ENCODE results near the gene C4orf50. TPM values are rescaled to one million over a fixed set of nuclear protein-coding genes. Genes with fewer than 3 reads are reported as not detected.

The C4orf50 gene
- total RNA-seq, 2 experiments from 2014 or later, result 0.05 TPM

GRCh38 chr4:5888222-5889001, 129.8 kb downstream of the C4orf50 start:
- H3K9me3 Mint-ChIP-seq (ENCODE audit: low read depth), result no peaks in the 10 kb centered on the region
- no peak overlapping the region for H3K4me3 Mint-ChIP-seq
- ChIA-PET POLR2A (no interaction called here), CTCF (no interaction called here)
- DNase-seq, result no peak
- H3K36me3 Mint-ChIP-seq (ENCODE audit: low read depth), result no peaks in the 10 kb centered on the region
- peaks cover 5% of the 10 kb centered on the region for H3K4me1 Mint-ChIP-seq
- ATAC-seq, result no peak
- intact Hi-C loops (cut with DNase I, micrococcal nuclease), result no loop called here
- H3K27ac Mint-ChIP-seq, result no peak overlapping the region
- H3K27me3 Mint-ChIP-seq, result peaks cover 58% of the 10 kb centered on the region

GRCh38 chr4:5887361-5888221, 130.6 kb downstream of the C4orf50 start:
- intact Hi-C loops (cut with DNase I, micrococcal nuclease), result no loop called here
- no peak overlapping the region for H3K4me3 Mint-ChIP-seq
- DNase-seq, result no peak
- POLR2A ChIA-PET, result no interaction called here
- H3K27ac Mint-ChIP-seq, result no peak overlapping the region
- CTCF ChIA-PET, result no interaction called here
- H3K36me3 Mint-ChIP-seq (ENCODE audit: low read depth), result no peaks in the 10 kb centered on the region
- ATAC-seq, result no peak
- peaks cover 59% of the 10 kb centered on the region for H3K27me3 Mint-ChIP-seq
- H3K9me3 Mint-ChIP-seq (ENCODE audit: low read depth), result no peaks in the 10 kb centered on the region
- peaks cover 3% of the 10 kb centered on the region for H3K4me1 Mint-ChIP-seq

GRCh38 chr4:5887011-5887360, 131.2 kb downstream of the C4orf50 start:
- CTCF ChIA-PET, result no interaction called here

GRCh38 chr4:5885733-5886132, 132.5 kb downstream of the C4orf50 start:
- no peak for ATAC-seq

More at GRCh38 chr4:5887011-5887360, 131.2 kb downstream of the C4orf50 start:
- Mint-ChIP-seq H3K36me3 (ENCODE audit: low read depth) (no peaks in the 10 kb centered on the region), H3K4me3 (no peak overlapping the region), H3K27ac (no peak overlapping the region), H3K27me3 (peaks cover 59% of the 10 kb centered on the region), H3K9me3 (ENCODE audit: low read depth) (no peaks in the 10 kb centered on the region), H3K4me1 (peaks cover 3% of the 10 kb centered on the region)
- DNase-seq (no peak), ATAC-seq (no peak)
- intact Hi-C loops (cut with DNase I, micrococcal nuclease), result no loop called here
- POLR2A ChIA-PET, result no interaction called here

GRCh38 chr4:5884796-5885195, 133.4 kb downstream of the C4orf50 start:
- H3K27me3 Mint-ChIP-seq, result peaks cover 54% of the 10 kb centered on the region
- DNase-seq, result no peak
- H3K4me3 Mint-ChIP-seq, result no peak overlapping the region
- H3K4me1 Mint-ChIP-seq, result peaks cover 3% of the 10 kb centered on the region
- POLR2A ChIA-PET, result no interaction called here
- CTCF ChIA-PET, result no interaction called here
- no peak overlapping the region for H3K27ac Mint-ChIP-seq
- intact Hi-C loops (cut with DNase I, micrococcal nuclease), result loop anchor here in 1 of 2 experiments (1.0 kb wide), 1 partner anchor 17 kb away; no protein-coding TSS in a partner anchor
- no peaks in the 10 kb centered on the region for H3K36me3 Mint-ChIP-seq (ENCODE audit: low read depth)
- ATAC-seq, result no peak
- H3K9me3 Mint-ChIP-seq (ENCODE audit: low read depth), result no peaks in the 10 kb centered on the region

More at GRCh38 chr4:5885733-5886132, 132.5 kb downstream of the C4orf50 start:
- H3K9me3 Mint-ChIP-seq (ENCODE audit: low read depth), result no peaks in the 10 kb centered on the region
- intact Hi-C loops (cut with DNase I, micrococcal nuclease), result loop anchor here in 1 of 2 experiments (1.0 kb wide), 1 partner anchor 16 kb away; no protein-coding TSS in a partner anchor
- H3K27ac Mint-ChIP-seq, result no peak overlapping the region
- peaks cover 3% of the 10 kb centered on the region for H3K4me1 Mint-ChIP-seq
- POLR2A ChIA-PET, result no interaction called here
- no peak overlapping the region for H3K4me3 Mint-ChIP-seq
- no peak for DNase-seq
- no peaks in the 10 kb centered on the region for H3K36me3 Mint-ChIP-seq (ENCODE audit: low read depth)
- CTCF ChIA-PET, result no interaction called here
- peaks cover 58% of the 10 kb centered on the region for H3K27me3 Mint-ChIP-seq

GRCh38 chr4:5883916-5884315, 134.3 kb downstream of the C4orf50 start:
- no peaks in the 10 kb centered on the region for H3K36me3 Mint-ChIP-seq (ENCODE audit: low read depth)
- ATAC-seq (no peak), DNase-seq (no peak)
- POLR2A ChIA-PET, result no interaction called here
- no peaks in the 10 kb centered on the region for H3K9me3 Mint-ChIP-seq (ENCODE audit: low read depth)
- H3K4me3 Mint-ChIP-seq, result no peak overlapping the region
- H3K4me1 Mint-ChIP-seq, result peaks cover 2% of the 10 kb centered on the region
- intact Hi-C loops (cut with DNase I, micrococcal nuclease), result no loop called here
- H3K27me3 Mint-ChIP-seq, result peaks cover 49% of the 10 kb centered on the region
- CTCF ChIA-PET, result no interaction called here
- no peak overlapping the region for H3K27ac Mint-ChIP-seq

GRCh38 chr4:5882947-5883346, 135.3 kb downstream of the C4orf50 start:
- no peak for ATAC-seq
- Mint-ChIP-seq H3K4me1 (no peaks in the 10 kb centered on the region), H3K36me3 (ENCODE audit: low read depth) (no peaks in the 10 kb centered on the region), H3K9me3 (ENCODE audit: low read depth) (no peaks in the 10 kb centered on the region), H3K27me3 (peaks cover 46% of the 10 kb centered on the region), H3K4me3 (no peak overlapping the region), H3K27ac (no peak overlapping the region)
- POLR2A ChIA-PET, result no interaction called here
- CTCF ChIA-PET, result no interaction called here
- intact Hi-C loops (cut with DNase I, micrococcal nuclease), result no loop called here
- no peak for DNase-seq

GRCh38 chr4:5881340-5881739, 136.9 kb downstream of the C4orf50 start:
- ATAC-seq (no peak), DNase-seq (no peak)
- H3K4me3 Mint-ChIP-seq, result no peak overlapping the region
- H3K9me3 Mint-ChIP-seq (ENCODE audit: low read depth), result no peaks in the 10 kb centered on the region
- H3K27ac Mint-ChIP-seq, result no peak overlapping the region
- intact Hi-C loops (cut with DNase I, micrococcal nuclease), result no loop called here
- no peaks in the 10 kb centered on the region for H3K36me3 Mint-ChIP-seq (ENCODE audit: low read depth)
- CTCF ChIA-PET, result interaction anchor here (0.8 kb wide), 1 partner anchor 17 kb away, joined by 3 read pairs; no protein-coding TSS in a partner anchor
- peaks cover 39% of the 10 kb centered on the region for H3K27me3 Mint-ChIP-seq
- POLR2A ChIA-PET, result no interaction called here
- H3K4me1 Mint-ChIP-seq, result no peaks in the 10 kb centered on the region

GRCh38 chr4:5878359-5878758, 139.9 kb downstream of the C4orf50 start:
- H3K9me3 Mint-ChIP-seq (ENCODE audit: low read depth), result no peaks in the 10 kb centered on the region
- H3K36me3 Mint-ChIP-seq (ENCODE audit: low read depth), result no peaks in the 10 kb centered on the region
- H3K4me3 Mint-ChIP-seq, result no peak overlapping the region
- no peak for ATAC-seq
- no peaks in the 10 kb centered on the region for H3K4me1 Mint-ChIP-seq
- no peak for DNase-seq
- intact Hi-C loops (cut with DNase I, micrococcal nuclease), result no loop called here
- POLR2A ChIA-PET, result no interaction called here
- peaks cover 24% of the 10 kb centered on the region for H3K27me3 Mint-ChIP-seq
- no peak overlapping the region for H3K27ac Mint-ChIP-seq
- CTCF ChIA-PET, result no interaction called here

GRCh38 chr4:5877392-5877791, 140.8 kb downstream of the C4orf50 start:
- Mint-ChIP-seq H3K4me3 (no peak overlapping the region), H3K36me3 (ENCODE audit: low read depth) (no peaks in the 10 kb centered on the region), H3K27me3 (peaks cover 21% of the 10 kb centered on the region), H3K9me3 (ENCODE audit: low read depth) (no peaks in the 10 kb centered on the region), H3K27ac (no peak overlapping the region), H3K4me1 (no peaks in the 10 kb centered on the region)
- DNase-seq (no peak), ATAC-seq (no peak)
- POLR2A ChIA-PET, result no interaction called here
- CTCF ChIA-PET, result no interaction called here
- intact Hi-C loops (cut with DNase I, micrococcal nuclease), result no loop called here

- no peak for ATAC-seq
- ChIA-PET CTCF (no interaction called here), POLR2A (interaction anchor here (0.6 kb wide), 1 partner anchor 169 kb away, joined by 3 read pairs; no protein-coding TSS in a partner anchor)
- intact Hi-C loops (cut with DNase I, micrococcal nuclease), result no loop called here
- Mint-ChIP-seq H3K9me3 (ENCODE audit: low read depth) (no peaks in the 10 kb centered on the region), H3K27ac (no peak overlapping the region), H3K4me3 (no peak overlapping the region), H3K4me1 (no peaks in the 10 kb centered on the region), H3K27me3 (peaks cover 12% of the 10 kb centered on the region), H3K36me3 (ENCODE audit: low read depth) (no peaks in the 10 kb centered on the region)
- no peak for DNase-seq
Observed at GRCh38 chr4:5874811-5875449, 143.3 kb downstream of the C4orf50 start.
